GM21737 (cell line): ENCODE data around the gene ARHGAP1.

Experiments
- ATAC-seq: cut with Tn5 transposase; IDR thresholded peaks from one replicate; pipeline ENCODE4 v1.9.1; 2021; ENCODE audit warnings: mild to moderate bottlenecking, moderate library complexity; ENCODE audit not compliant: unreplicated experiment

Gene ARHGAP1

GRCh38 chr11:46695345-46696211 lies 4.8 kb downstream of the ARHGAP1 start:
- no peak for ATAC-seq

GRCh38 chr11:46694607-46695006 lies 5.8 kb downstream of the ARHGAP1 start:
- no peak for ATAC-seq

GRCh38 chr11:46694072-46694471 lies 6.3 kb downstream of the ARHGAP1 start:
- ATAC-seq, result no peak

- no peak for ATAC-seq
Measured at GRCh38 chr11:46693597-46694012, 6.8 kb downstream of the ARHGAP1 start.

GRCh38 chr11:46692450-46692849 lies 8.0 kb downstream of the ARHGAP1 start:
- ATAC-seq, result no peak

- ATAC-seq, result no peak
Measured at GRCh38 chr11:46690702-46691101, 9.7 kb downstream of the ARHGAP1 start.

GRCh38 chr11:46686886-46687795 lies 13.3 kb downstream of the ARHGAP1 start:
- no peak for ATAC-seq

GRCh38 chr11:46684367-46684766 lies 16.1 kb downstream of the ARHGAP1 start:
- no peak for ATAC-seq

GRCh38 chr11:46682773-46683752 lies 17.4 kb downstream of the ARHGAP1 start:
- no peak for ATAC-seq

- no peak for ATAC-seq
Measured at GRCh38 chr11:46681814-46682213, 18.6 kb downstream of the ARHGAP1 start.

- ATAC-seq, result no peak
Measured at GRCh38 chr11:46680815-46681214, 19.6 kb downstream of the ARHGAP1 start.

- ATAC-seq, result no peak
Measured at GRCh38 chr11:46680164-46680760, 20.2 kb downstream of the ARHGAP1 start.

- no peak for ATAC-seq
Measured at GRCh38 chr11:46679241-46680163, 20.9 kb downstream of the ARHGAP1 start.

- ATAC-seq, result no peak
Measured at GRCh38 chr11:46678741-46679130, 21.7 kb downstream of the ARHGAP1 start.

- no peak for ATAC-seq
Measured at GRCh38 chr11:46677991-46678740, 22.3 kb downstream of the ARHGAP1 start.

GRCh38 chr11:46677169-46677568 lies 23.2 kb downstream of the ARHGAP1 start:
- ATAC-seq, result no peak

- ATAC-seq, result no peak
Measured at GRCh38 chr11:46676436-46677158, 23.8 kb downstream of the ARHGAP1 start.

GRCh38 chr11:46675949-46676348 lies 24.5 kb downstream of the ARHGAP1 start:
- ATAC-seq, result no peak
